Measurements from ENCODE around the gene RNF130. TPM values are rescaled to one million over a fixed set of nuclear protein-coding genes. Genes with fewer than 3 reads are reported as not detected.

The RNF130 gene
- total RNA-seq, 1 donor from 2014 or later, result 104 TPM

GRCh38 chr5:180043377-180043776, 28.2 kb downstream of the RNF130 start:
- TF ChIP-seq, protein P1, sequence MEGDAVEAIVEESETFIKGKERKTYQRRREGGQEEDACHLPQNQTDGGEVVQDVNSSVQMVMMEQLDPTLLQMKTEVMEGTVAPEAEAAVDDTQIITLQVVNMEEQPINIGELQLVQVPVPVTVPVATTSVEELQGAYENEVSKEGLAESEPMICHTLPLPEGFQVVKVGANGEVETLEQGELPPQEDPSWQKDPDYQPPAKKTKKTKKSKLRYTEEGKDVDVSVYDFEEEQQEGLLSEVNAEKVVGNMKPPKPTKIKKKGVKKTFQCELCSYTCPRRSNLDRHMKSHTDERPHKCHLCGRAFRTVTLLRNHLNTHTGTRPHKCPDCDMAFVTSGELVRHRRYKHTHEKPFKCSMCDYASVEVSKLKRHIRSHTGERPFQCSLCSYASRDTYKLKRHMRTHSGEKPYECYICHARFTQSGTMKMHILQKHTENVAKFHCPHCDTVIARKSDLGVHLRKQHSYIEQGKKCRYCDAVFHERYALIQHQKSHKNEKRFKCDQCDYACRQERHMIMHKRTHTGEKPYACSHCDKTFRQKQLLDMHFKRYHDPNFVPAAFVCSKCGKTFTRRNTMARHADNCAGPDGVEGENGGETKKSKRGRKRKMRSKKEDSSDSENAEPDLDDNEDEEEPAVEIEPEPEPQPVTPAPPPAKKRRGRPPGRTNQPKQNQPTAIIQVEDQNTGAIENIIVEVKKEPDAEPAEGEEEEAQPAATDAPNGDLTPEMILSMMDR (IDR thresholded peaks at IDR 0.05; ENCODE audit: partially characterized antibody, unreplicated experiment), result no peak
- H3K36me3 Mint-ChIP-seq (ENCODE audit: unreplicated experiment), result peaks cover 13% of the 10 kb centered on the region
- H3K9me3 Mint-ChIP-seq (ENCODE audit: unreplicated experiment), result peaks cover 14% of the 10 kb centered on the region

DNA sequence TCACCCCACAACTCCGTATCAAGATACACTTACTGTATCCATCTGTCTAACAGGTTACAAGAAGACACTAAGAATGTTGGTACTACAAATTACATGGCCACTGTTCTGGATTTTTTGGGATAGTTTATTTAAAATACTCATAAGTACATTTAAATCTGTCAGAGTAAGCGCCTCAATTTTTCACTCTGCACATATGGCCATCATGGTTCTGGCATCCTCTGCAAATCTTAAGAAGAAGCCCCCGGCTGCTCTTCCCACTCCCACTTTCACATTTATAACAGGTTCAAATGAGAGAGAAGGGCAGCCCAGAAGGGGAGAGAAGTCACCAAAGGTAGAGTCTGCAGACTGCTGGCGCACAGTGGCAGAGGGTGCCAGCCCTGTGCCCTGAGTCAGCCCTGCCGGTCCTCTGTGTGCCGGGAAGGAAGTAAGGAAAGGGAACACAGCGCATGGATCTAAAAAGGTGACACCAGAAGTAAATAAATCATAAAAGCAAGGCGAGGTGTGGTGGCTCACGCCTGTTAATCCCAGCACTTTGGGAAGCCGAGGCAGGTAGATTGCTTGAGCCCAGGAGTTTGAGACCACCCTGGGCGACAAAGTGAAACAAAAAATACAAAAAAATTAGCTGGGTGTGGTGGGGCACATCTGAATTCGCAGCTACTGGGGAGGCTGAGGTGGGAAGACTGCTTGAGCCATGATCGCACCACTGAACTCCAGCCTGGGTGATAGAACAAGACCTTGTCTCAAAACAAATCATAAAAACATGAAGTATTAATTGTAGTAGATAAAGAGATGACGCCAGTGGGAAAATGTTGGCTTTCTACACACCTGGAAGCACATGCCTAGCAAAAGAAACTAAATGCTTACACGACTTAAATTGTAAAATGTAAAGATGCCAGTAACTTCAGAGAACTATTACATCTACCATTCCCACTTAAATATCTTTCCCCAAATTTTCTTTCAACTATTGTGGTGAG, 30.0 kb downstream of the RNF130 start:
- Mint-ChIP-seq H3K4me3 (ENCODE audit: unreplicated experiment) (no peak overlapping the region), H3K27me3 (ENCODE audit: unreplicated experiment) (peaks cover 6% of the 10 kb centered on the region), H3K9me3 (ENCODE audit: unreplicated experiment) (peaks cover 4% of the 10 kb centered on the region), H3K36me3 (ENCODE audit: unreplicated experiment) (peaks cover 24% of the 10 kb centered on the region), H3K4me1 (ENCODE audit: low read depth, unreplicated experiment) (peaks cover 4% of the 10 kb centered on the region), H3K27ac (ENCODE audit: unreplicated experiment) (no peak overlapping the region)
- TF ChIP-seq, protein P1 (IDR thresholded peaks at IDR 0.05; ENCODE audit: partially characterized antibody, unreplicated experiment), result no peak
- DNase-seq, result no peak

More at GRCh38 chr5:180043377-180043776, 28.2 kb downstream of the RNF130 start:
- Mint-ChIP-seq H3K4me1 (ENCODE audit: low read depth, unreplicated experiment) (peaks cover 12% of the 10 kb centered on the region), H3K4me3 (ENCODE audit: unreplicated experiment) (no peak overlapping the region), H3K27ac (ENCODE audit: unreplicated experiment) (no peak overlapping the region), H3K27me3 (ENCODE audit: unreplicated experiment) (peaks cover 6% of the 10 kb centered on the region)
- DNase-seq, result no peak

GRCh38 chr5:180040287-180041214, 31.0 kb downstream of the RNF130 start:
- peaks cover 29% of the 10 kb centered on the region for H3K36me3 Mint-ChIP-seq (ENCODE audit: unreplicated experiment)
- peaks cover 2% of the 10 kb centered on the region for H3K9me3 Mint-ChIP-seq (ENCODE audit: unreplicated experiment)
- H3K4me3 Mint-ChIP-seq (ENCODE audit: unreplicated experiment), result no peak overlapping the region
- no peak overlapping the region for H3K27ac Mint-ChIP-seq (ENCODE audit: unreplicated experiment)
- no peak for DNase-seq
- H3K4me1 Mint-ChIP-seq (ENCODE audit: low read depth, unreplicated experiment), result peaks cover 4% of the 10 kb centered on the region
- H3K27me3 Mint-ChIP-seq (ENCODE audit: unreplicated experiment), result peaks cover 2% of the 10 kb centered on the region
- TF ChIP-seq, protein P1 (IDR thresholded peaks at IDR 0.05; ENCODE audit: partially characterized antibody, unreplicated experiment), result no peak

GRCh38 chr5:180035206-180035931, 36.2 kb downstream of the RNF130 start:
- H3K9me3 Mint-ChIP-seq (ENCODE audit: unreplicated experiment), result peaks cover 2% of the 10 kb centered on the region
- TF ChIP-seq, protein P1 (IDR thresholded peaks at IDR 0.05; ENCODE audit: partially characterized antibody, unreplicated experiment), result no peak
- no peaks in the 10 kb centered on the region for H3K4me1 Mint-ChIP-seq (ENCODE audit: low read depth, unreplicated experiment)
- no peak for DNase-seq
- peaks cover 53% of the 10 kb centered on the region for H3K36me3 Mint-ChIP-seq (ENCODE audit: unreplicated experiment)
- no peaks in the 10 kb centered on the region for H3K27me3 Mint-ChIP-seq (ENCODE audit: unreplicated experiment)
- H3K4me3 Mint-ChIP-seq (ENCODE audit: unreplicated experiment), result no peak overlapping the region
- H3K27ac Mint-ChIP-seq (ENCODE audit: unreplicated experiment), result no peak overlapping the region
